Activated T-helper 1 cell treated with Interleukin-2 at 50 U/mL for 16 hours (primary cell): ENCODE measurements around the gene RTP2.
A peak's percentile ranks its signal among the peaks of the same experiment; 100 is the strongest.
"Not testable (repeated sequence)": the region's sequence is repeated elsewhere in the genome, so short reads cannot be mapped to it uniquely, and the experiment has no call there.

Experiments
- DNase-seq: peaks from one replicate; pipeline ENCODE4 v3.0.0-alpha.2; 2020; ENCODE audit warnings: low read depth

The RTP2 gene

GRCh38 chr3:187713504-187713903, 11.1 kb upstream of the RTP2 start:
- DNase-seq, result no peak

GRCh38 chr3:187709155-187709554, 6.8 kb upstream of the RTP2 start:
- no peak for DNase-seq

DNA sequence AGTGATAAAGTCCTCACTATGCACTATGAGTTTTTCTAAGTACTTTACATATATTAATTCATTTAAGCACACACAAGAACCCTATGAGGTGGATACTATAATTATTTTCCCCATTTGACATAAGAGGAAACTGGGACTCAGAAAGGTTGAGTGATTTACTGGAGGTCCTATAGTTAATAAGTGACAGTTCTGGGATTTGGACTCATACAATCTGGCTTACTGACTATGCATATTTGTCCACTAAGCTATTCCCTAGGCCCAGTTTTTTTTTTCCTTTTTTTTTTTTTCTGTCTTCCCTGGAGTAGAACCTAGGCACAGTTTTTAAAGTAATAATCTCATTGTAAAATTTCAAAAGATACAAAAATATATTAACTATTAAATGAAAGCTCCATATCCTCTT, 6.3 kb upstream of the RTP2 start:
- no peak for DNase-seq

DNA sequence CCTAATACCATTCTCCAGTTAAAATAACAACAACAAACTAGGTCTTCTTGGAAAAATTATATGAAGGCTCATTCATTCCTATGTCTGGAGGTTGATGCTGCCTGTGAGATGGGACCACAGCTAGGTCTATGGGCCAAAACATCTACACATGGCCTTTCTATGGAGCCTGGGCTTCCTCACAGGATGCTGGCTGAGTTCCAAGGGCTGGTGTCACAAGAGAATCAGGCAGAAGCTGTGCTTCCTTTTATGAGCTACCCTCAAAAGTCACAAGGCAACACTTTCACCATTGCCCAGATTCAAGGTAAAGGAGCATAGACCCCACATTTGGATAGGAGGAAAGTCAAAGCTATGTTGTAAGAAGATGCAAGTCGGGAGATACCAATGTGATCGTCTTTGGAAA, 4.6 kb upstream of the RTP2 start:
- no peak for DNase-seq

DNA sequence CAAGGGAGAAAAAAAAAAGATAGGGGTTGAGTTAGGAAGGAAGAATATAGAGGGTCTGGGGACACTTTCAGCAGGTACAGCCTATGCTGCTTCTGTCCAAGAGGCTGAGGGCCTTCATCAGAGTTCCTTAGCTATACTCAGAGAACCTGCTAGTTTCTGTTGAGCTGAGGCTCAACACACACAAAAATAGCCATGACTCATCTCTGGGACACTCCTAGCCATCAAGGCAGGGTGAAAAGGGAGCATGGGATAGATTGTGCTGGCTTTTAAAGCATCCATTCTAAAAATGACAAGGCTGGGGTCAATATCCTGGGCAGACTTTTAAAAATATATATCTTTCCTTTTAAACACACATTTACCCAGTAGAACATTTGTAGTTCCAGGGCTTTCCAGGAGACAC, 2.8 kb upstream of the RTP2 start:
- no peak for DNase-seq

DNA sequence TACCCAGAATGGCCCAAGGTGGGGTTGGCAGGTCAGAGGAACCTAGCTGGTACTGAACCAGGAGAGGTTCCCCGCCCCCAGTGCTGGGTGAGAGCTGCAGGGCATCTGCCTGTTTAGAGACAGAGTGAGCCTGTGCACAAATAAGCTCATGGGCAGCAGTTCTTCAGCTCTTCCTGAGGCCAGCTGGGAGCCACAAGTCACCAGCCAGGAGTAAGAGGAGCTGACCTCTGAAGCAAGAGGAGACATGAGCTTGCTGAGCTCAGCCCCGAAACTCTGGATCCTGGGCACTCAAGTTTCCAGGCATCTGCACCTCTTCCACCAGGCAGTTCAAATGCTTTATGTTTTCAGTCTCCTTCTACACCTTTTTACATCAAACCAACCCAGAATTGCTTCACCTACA, 2.1 kb downstream of the RTP2 start:
- no peak for DNase-seq

DNA sequence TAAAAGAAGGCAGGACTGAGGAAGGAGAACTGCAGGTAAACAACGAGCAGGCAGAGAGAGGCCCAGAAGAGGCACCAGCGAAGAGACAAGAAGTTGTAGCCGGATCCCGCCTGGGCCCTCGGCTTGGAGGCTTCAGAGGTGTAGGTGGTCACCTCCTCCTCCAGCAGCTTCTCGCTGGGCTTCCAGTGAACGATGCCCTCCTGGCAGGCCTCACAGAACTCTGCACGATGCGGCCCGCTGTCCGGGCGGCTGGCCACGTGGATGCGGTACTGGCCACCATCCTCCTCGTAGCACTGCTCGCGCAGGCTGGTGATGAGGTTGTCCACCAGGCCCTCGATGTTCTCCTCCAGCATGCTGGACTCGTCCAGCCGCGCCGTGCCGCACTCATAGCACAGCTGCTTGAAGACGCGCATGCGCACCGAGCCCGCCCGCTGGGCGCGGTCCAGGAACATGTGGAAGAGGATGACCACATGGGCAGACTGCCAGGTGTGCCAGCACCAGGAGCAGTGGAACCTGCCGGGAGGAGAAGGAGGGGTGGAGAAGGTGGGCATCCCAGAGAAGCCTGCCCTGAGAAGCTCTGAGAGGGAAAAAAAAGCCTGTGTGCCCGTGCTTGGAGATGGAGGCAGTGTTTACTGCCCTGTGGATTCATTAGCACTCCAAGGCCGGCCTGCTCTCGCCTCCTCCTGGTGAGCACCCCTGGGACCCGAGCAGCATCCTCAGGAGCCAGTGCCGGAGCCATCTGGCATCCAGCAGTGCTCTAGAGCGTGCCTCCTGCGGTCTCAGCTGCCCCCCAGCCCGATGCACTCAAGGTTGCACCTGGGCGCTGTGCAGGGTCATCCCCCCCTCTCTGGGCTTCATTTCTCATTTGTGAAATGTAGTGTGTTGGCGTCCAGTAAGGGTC, 3.6 kb downstream of the RTP2 start:
- no peak for DNase-seq

GRCh38 chr3:187696021-187696420, 6.3 kb downstream of the RTP2 start:
- no peak for DNase-seq

- no peak for DNase-seq
Observed at GRCh38 chr3:187695449-187695848, 6.9 kb downstream of the RTP2 start.

DNA sequence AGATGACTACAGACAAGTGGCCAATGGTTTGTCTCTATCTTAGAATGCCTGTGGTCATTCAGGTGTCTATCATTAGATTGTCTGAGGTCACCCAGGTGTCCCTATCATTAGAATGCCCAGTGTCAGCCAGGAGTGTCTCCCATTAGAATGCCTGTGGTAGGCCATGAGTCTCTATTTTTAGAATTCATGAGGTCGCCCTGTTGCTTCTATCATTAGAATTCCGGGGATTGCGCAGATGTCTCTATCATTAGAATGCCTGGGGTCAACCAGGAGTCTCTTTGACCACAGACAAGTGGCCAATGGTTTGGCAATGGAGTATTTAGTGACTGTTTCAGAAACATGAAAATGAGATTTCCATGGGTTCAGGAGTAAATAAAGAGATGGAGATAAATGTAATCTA, 7.6 kb downstream of the RTP2 start:
- DNase-seq, result no peak

DNA sequence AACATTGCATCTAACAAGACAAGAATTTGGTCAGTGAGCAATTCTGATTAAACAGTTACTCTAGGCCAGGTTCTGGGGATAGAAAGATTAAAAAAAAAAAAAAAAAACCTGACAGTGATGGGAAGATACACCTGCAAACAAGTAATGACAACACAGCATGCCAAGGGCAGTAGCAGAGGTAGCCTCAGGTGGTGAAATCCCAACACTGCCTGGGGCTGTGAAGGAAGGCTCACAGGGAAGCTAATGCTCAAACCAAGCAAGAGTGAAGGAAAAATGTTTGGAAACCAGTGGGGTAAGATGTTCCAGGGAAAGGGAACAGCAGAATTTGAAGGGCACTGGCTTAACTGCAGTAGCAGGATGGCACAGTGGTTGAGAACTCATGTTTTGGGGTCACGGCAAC, 8.9 kb downstream of the RTP2 start:
- DNase-seq, result no peak

DNA sequence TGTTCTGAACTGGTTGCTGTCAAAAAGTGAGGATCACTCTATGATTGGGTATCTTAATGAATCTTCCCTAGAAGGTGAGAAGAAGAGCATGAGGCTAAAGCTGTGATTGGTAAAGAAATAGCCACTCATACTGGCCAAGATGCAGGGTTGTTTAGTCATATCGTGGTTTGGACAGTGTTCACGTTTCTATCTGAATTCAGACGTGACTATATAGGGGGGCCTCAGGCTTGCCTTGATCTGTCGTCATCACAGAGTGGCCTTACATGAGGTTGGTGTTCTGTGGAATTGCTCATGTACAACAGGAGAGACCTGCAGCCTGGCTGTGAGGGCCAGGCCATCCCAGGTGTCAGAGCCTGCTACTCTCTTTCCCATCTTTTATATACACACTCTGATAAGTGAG, 12.4 kb downstream of the RTP2 start:
- DNase-seq, result no peak

GRCh38 chr3:187686621-187687273, 15.6 kb downstream of the RTP2 start:
- no peak for DNase-seq

DNA sequence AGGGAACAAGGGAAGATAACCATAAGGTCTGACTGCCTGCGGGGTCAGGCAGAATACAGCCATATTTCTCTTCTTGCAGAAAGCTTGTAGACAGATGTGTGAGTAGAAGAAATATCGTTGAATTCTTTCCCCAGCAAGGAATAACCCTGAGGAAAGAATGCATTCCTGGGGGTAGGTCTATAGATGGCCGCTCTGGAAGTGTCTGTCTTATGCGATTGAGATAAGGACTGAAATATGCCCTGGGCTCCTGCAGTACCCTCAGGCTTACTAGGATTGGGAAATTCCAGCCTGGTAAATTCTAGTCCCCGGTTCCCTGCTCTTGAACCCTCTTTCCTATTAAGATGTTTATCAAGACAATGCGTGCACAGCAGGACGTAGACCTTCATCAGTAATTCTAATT, 16.4 kb downstream of the RTP2 start:
- DNase-seq, result no peak

- no peak for DNase-seq
Observed at GRCh38 chr3:187684880-187685279, 17.5 kb downstream of the RTP2 start.

DNA sequence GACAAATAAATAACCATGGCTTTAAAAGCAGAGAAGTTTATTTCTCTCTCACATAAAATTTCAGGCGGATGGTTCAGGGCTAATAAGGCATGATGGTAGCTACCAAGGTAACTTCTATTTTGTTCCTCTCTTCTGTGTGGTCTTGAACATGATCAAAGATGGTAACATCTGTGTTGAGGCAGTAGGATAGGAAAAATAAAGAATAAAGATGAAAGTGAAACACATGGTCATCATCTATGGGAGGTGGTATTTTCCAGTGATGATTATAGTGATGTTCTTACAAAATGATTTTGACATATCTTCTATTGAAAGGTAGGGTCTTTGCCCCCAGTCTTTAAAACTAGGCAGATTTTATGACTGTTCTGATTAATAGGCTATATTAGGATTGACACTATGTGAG, 17.9 kb downstream of the RTP2 start:
- DNase-seq, result no peak

- not testable (repeated sequence) for DNase-seq
Observed at GRCh38 chr3:187681756-187682155, 20.6 kb downstream of the RTP2 start.

GRCh38 chr3:187679638-187680396, 22.5 kb downstream of the RTP2 start:
- DNase-seq, result peak; percentile 23

GRCh38 chr3:187678726-187679268, 23.6 kb downstream of the RTP2 start:
- no peak for DNase-seq

GRCh38 chr3:187677604-187678003, 24.8 kb downstream of the RTP2 start:
- DNase-seq, result no peak

GRCh38 chr3:187673012-187673411, 29.3 kb downstream of the RTP2 start:
- no peak for DNase-seq

DNA sequence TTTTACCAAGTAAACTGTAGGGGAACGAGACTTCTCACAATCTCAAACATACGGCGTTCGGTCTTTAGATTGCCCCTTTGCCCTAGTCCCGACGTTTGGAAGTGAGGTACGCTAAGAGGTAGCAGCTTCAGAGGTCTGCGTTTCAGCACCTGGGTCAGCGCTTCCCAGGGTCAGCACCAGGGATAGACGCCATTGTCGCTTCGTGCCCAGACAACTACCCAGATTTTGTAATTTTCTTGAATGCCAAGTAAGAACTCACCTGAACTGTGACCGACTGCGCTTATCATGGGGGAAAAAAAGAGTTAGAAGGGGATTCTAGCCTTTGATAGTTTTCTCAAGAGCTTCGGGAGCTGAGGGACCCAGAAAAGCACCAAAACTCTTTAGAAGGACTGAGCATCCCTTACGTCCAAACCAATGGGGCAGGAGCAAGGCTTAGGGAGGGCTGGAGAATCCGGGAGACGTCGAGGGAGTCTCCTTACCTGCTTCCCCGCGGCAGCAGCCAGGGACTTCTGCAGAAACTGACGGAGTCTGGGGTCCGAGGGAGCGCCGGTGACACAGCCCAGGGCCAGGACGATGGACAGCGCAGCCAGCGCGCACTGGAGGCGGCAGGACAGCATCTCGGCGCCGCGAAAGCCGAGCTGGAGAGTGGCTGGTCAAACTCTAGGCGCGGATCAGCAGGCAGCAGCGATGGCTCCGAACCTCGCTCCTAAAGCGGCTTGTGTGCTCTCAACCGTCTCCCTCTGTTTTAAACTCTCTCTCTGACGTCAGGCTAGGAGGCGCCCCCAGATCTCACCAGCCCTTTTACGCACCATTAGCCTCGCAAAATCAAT, 32.5 kb downstream of the RTP2 start, which contains the start of gene SST:
TSS of gene SST (minus strand) at position 720 of the 830 bp plus-strand sequence. CDS start at position 617, 103 bp downstream.
- DNase-seq, result no peak
